ENCODE results near the gene TKT. TPM values are rescaled to one million over a fixed set of nuclear protein-coding genes. Genes with fewer than 3 reads are reported as not detected.

The TKT gene
- total RNA-seq, 1 experiment from 2014 or later: 634 TPM

DNA sequence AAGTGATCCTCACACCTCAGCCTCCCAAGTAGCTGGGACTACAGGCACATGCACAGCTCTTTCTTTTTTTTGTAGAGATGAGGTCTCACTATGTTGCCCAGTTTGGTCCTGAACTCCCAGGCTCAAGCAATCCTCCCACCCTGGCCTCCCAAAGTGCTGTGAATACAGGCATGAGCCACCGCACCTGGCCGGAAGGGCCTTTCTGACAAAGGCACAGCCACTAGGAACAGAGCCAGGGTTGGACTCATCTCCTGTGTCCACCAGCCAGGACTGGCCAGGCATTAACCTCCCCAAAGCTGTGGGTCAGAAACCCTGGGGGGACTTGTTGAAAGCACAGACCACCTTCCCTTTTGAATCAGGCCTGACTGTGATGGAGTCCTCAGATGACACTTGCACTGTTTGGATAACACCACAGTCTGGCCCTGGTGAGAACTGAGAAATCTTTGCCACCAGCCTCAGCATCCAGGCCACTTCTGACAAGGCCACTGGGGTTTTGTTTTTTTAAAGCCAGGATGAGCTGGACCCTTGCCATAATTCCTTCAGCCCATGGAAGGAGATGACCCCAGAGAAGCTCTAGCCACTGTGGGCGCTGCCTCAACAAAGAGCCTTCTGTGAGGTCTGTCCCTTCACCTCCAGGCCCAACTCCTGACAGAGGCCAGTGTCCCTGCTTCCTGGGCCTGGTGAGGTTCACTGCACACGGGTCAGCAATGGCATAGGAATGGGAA, 4.8 kb downstream of the TKT start:
- POLR2A ChIA-PET: interaction anchor here (1.6 kb wide), 1 partner anchor 14 kb away, joined by 4 read pairs; no protein-coding TSS in a partner anchor
- H3K9ac ChIP-seq (ENCODE audit: low read length): peak overlapping the region; percentile 14; the same call in 1 of the 2 replicates

More for the DNA sequence above, 4.8 kb downstream of the TKT start:
- Histone ChIP-seq H3K27me3 (ENCODE audit: insufficient read depth, low read length) (no peaks in the 10 kb centered on the region), H3K36me3 (ENCODE audit: control insufficient read depth in 1 of 2, insufficient read depth in 2 of 2, low read length in 2 of 2) (peaks cover 2 to 30% of the 10 kb centered on the region in 2 experiments; a peak in 1 of 4 replicates), H3K27ac (ENCODE audit: low read depth, low read length) (no peak overlapping the region; the same call in 1 of the 2 replicates), H3K4me3 (replicated peaks in 1 of 2; ENCODE audit: low read depth in 1 of 2, low read length in 2 of 2) (no peak overlapping the region), H2AFZ (ENCODE audit: low read depth, low read length, poor library complexity, severe bottlenecking) (no peak overlapping the region), H3K4me1 (ENCODE audit: control insufficient read depth in 1 of 2, insufficient read depth in 2 of 2, low read length in 2 of 2) (peaks cover 25 to 69% of the 10 kb centered on the region in 2 experiments), H4K20me1 (ENCODE audit: insufficient read depth) (peaks cover 35% of the 10 kb centered on the region), H3K79me2 (ENCODE audit: insufficient read depth, low read length) (peaks cover 97% of the 10 kb centered on the region), H3K4me2 (ENCODE audit: low read length) (no peak overlapping the region), H3K9me3 (ENCODE audit: control insufficient read depth in 1 of 2, insufficient read depth in 1 of 2, low read depth in 1 of 2, low read length in 2 of 2) (no peaks in the 10 kb centered on the region), H3K9me2 (ENCODE audit: insufficient read depth) (no peaks in the 10 kb centered on the region)
- intact Hi-C loops (cut with micrococcal nuclease): no loop called here
- ATAC-seq (no peak), DNase-seq (ENCODE audit: low read depth, low spot score) (no peak)
- CTCF ChIA-PET: no interaction called here
- TF ChIP-seq, protein P1, sequence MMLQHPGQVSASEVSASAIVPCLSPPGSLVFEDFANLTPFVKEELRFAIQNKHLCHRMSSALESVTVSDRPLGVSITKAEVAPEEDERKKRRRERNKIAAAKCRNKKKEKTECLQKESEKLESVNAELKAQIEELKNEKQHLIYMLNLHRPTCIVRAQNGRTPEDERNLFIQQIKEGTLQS (IDR thresholded peaks at IDR 0.05): no peak
- TF ChIP-seq, protein P2, sequence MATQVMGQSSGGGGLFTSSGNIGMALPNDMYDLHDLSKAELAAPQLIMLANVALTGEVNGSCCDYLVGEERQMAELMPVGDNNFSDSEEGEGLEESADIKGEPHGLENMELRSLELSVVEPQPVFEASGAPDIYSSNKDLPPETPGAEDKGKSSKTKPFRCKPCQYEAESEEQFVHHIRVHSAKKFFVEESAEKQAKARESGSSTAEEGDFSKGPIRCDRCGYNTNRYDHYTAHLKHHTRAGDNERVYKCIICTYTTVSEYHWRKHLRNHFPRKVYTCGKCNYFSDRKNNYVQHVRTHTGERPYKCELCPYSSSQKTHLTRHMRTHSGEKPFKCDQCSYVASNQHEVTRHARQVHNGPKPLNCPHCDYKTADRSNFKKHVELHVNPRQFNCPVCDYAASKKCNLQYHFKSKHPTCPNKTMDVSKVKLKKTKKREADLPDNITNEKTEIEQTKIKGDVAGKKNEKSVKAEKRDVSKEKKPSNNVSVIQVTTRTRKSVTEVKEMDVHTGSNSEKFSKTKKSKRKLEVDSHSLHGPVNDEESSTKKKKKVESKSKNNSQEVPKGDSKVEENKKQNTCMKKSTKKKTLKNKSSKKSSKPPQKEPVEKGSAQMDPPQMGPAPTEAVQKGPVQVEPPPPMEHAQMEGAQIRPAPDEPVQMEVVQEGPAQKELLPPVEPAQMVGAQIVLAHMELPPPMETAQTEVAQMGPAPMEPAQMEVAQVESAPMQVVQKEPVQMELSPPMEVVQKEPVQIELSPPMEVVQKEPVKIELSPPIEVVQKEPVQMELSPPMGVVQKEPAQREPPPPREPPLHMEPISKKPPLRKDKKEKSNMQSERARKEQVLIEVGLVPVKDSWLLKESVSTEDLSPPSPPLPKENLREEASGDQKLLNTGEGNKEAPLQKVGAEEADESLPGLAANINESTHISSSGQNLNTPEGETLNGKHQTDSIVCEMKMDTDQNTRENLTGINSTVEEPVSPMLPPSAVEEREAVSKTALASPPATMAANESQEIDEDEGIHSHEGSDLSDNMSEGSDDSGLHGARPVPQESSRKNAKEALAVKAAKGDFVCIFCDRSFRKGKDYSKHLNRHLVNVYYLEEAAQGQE (IDR thresholded peaks at IDR 0.05; ENCODE audit: low read depth): no peak
- TF ChIP-seq, protein P3, sequence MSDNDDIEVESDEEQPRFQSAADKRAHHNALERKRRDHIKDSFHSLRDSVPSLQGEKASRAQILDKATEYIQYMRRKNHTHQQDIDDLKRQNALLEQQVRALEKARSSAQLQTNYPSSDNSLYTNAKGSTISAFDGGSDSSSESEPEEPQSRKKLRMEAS (IDR thresholded peaks at IDR 0.05): no peak
- TF ChIP-seq, protein P4, sequence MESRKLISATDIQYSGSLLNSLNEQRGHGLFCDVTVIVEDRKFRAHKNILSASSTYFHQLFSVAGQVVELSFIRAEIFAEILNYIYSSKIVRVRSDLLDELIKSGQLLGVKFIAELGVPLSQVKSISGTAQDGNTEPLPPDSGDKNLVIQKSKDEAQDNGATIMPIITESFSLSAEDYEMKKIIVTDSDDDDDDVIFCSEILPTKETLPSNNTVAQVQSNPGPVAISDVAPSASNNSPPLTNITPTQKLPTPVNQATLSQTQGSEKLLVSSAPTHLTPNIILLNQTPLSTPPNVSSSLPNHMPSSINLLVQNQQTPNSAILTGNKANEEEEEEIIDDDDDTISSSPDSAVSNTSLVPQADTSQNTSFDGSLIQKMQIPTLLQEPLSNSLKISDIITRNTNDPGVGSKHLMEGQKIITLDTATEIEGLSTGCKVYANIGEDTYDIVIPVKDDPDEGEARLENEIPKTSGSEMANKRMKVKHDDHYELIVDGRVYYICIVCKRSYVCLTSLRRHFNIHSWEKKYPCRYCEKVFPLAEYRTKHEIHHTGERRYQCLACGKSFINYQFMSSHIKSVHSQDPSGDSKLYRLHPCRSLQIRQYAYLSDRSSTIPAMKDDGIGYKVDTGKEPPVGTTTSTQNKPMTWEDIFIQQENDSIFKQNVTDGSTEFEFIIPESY (IDR thresholded peaks at IDR 0.05; ENCODE audit: extremely low read depth, insufficient replicate concordance, low read length): no peak
- TF ChIP-seq RAD21 (IDR thresholded peaks at IDR 0.05; ENCODE audit: low read depth) (no peak), ZNF274 (IDR thresholded peaks at IDR 0.05; ENCODE audit: low read depth, low read length) (no peak), SP1 (IDR thresholded peaks at IDR 0.05; ENCODE audit: low read depth) (no peak), CBX3 (IDR thresholded peaks at IDR 0.05; ENCODE audit: low read depth) (no peak), YY1 (IDR thresholded peaks at IDR 0.05; ENCODE audit: extremely low read depth, insufficient replicate concordance, low read depth, low read length) (no peak), SIN3A (IDR thresholded peaks at IDR 0.05; ENCODE audit: low read depth) (no peak), CEBPB (IDR thresholded peaks at IDR 0.05; ENCODE audit: low read depth) (no peak), FOSL1 (IDR thresholded peaks at IDR 0.05; ENCODE audit: low read depth) (no peak)
- RAD21 ChIA-PET (ENCODE audit: low non-redundant PET in 1 of 2, low total read pairs in 2 of 2, uncharacterized antibody in 2 of 2, unreplicated experiment in 2 of 2): no interaction called here
- BruUV-seq (replicated peaks): no TSS peak

All from HCT116 (cell line).